ENCODE data around the gene MPV17. TPM values are rescaled to one million over a fixed set of nuclear protein-coding genes. Genes with fewer than 3 reads are reported as not detected.

MPV17 gene, protein sequence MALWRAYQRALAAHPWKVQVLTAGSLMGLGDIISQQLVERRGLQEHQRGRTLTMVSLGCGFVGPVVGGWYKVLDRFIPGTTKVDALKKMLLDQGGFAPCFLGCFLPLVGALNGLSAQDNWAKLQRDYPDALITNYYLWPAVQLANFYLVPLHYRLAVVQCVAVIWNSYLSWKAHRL
- total RNA-seq (2021) (51.5 to 60.4 TPM (median 59.3 TPM) in 3 replicates), Bru-seq, nascent RNA (percentile 72 among the genes with signal in this experiment)
- long read RNA-seq, experiment 1, transcript MPV17-203 (8 exons, 1,005 nt): major isoform, 38 of 71 reads
- long read RNA-seq, experiment 1, partial matches to known transcripts: 9 of 71 reads
- long read RNA-seq, experiment 1, other reads (novel, unspliced or antisense): 16 of 71 reads
- long read RNA-seq, experiment 2, transcript MPV17-203 (8 exons, 1,005 nt): minor isoform, 7 of 62 reads
- long read RNA-seq, experiment 2, transcript MPV17-201 (7 exons, 998 nt): major isoform, 16 of 62 reads
- long read RNA-seq, experiment 2, partial matches to known transcripts: 14 of 62 reads
- long read RNA-seq, experiment 2, other reads (novel, unspliced or antisense): 24 of 62 reads
- long read RNA-seq, experiment 3, transcript MPV17-201 (7 exons, 998 nt): minor isoform, 5 of 174 reads
- long read RNA-seq, experiment 3, transcript MPV17-211 (8 exons, 905 nt): minor isoform, 11 of 174 reads
- long read RNA-seq, experiment 3, transcript MPV17-203 (8 exons, 1,005 nt): major isoform, 124 of 174 reads
- long read RNA-seq, experiment 3, partial matches to known transcripts: 2 of 174 reads
- long read RNA-seq, experiment 3, other reads (novel, unspliced or antisense): 32 of 174 reads

DNA sequence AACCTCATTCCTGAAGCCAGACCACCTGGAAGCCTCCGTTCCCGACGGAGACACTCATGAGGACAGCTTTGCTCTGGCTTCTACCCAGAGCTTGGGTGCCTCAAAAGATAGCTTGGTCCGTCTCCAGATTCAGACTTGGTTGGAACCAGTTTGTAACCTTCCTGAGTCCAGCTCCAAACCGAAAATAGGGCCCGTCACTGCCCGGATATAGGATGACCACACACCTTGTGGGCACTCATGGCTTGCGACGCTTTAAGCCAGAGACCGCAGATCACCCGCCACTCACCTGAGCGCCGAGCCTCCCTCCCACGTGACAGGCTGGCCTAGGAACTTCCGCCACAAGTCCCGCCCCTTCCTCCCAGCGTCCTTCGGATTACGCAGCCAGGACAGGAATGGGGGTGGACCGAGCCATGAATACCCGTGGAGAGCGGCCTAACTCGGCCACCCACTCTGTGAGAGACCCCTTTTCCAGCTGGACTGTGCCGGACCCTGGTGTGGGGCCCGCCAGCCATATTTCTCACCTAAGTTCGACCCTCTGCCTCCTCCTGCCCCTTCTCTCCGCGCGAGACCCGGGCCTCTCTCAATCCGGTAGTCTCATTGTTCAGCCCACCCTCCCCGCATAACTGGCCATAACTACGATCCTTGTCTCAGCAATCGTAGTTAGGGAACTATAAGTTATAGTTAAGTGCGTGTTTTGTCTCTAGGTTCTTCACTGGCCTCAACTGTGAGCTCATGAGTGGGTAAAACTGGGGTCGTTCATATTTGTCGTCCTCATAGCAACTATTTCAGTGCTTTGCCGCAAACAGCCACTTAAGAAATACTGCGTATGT is at the start of gene MPV17:
Gene MPV17, minus strand, starts transcription at position 332 of the 830 bp plus-strand sequence. CDS start 580 bp downstream, outside the sequence.
- Mint-ChIP-seq H3K27ac (peak within 1 kb of the TSS; percentile 94), H3K9me3 (no peaks in the 10 kb centered on the region), H3K4me3 (peak within 1 kb of the TSS; percentile 99), H3K36me3 (peaks cover 20% of the 10 kb centered on the region), H3K27me3 (ENCODE audit: low read depth) (no peaks in the 10 kb centered on the region), H3K4me1 (peaks cover 11% of the 10 kb centered on the region)
- ChIA-PET CTCF (interaction anchor here (1.0 to 2.1 kb wide), 5 partner anchors 15 to 72 kb away, joined by 3 to 7 read pairs (median 4); partner anchors contain the start of gene UCN), POLR2A (interaction anchor here (0.5 to 1.3 kb wide), 6 partner anchors 11 to 102 kb away, joined by 3 to 4 read pairs (median 3); partner anchors contain the start of genes EIF2B4 and UCN)
- peak; percentile 91 for DNase-seq (ENCODE audit: low spot score)
- peak; percentile 89 for ATAC-seq
- TF ChIP-seq, protein P1, sequence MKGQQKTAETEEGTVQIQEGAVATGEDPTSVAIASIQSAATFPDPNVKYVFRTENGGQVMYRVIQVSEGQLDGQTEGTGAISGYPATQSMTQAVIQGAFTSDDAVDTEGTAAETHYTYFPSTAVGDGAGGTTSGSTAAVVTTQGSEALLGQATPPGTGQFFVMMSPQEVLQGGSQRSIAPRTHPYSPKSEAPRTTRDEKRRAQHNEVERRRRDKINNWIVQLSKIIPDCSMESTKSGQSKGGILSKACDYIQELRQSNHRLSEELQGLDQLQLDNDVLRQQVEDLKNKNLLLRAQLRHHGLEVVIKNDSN (CRISPR knock-in tag; IDR thresholded peaks at IDR 0.05): peak; percentile 97
- TF ChIP-seq, protein P2, sequence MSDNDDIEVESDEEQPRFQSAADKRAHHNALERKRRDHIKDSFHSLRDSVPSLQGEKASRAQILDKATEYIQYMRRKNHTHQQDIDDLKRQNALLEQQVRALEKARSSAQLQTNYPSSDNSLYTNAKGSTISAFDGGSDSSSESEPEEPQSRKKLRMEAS (CRISPR knock-in tag; IDR thresholded peaks at IDR 0.05): peak; percentile 66
- TF ChIP-seq NFATC4 (CRISPR knock-in tag; IDR thresholded peaks at IDR 0.05): peak; percentile 62
- peak; percentile 88 for TF ChIP-seq EMX1 (CRISPR knock-in tag; IDR thresholded peaks at IDR 0.05)
- TF ChIP-seq, protein P3, sequence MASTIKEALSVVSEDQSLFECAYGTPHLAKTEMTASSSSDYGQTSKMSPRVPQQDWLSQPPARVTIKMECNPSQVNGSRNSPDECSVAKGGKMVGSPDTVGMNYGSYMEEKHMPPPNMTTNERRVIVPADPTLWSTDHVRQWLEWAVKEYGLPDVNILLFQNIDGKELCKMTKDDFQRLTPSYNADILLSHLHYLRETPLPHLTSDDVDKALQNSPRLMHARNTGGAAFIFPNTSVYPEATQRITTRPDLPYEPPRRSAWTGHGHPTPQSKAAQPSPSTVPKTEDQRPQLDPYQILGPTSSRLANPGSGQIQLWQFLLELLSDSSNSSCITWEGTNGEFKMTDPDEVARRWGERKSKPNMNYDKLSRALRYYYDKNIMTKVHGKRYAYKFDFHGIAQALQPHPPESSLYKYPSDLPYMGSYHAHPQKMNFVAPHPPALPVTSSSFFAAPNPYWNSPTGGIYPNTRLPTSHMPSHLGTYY (CRISPR knock-in tag; IDR thresholded peaks at IDR 0.05): peak; percentile 31; the same call in 1 of the 2 replicates
- TF ChIP-seq SP1 (CRISPR knock-in tag; conservative IDR thresholded peaks at IDR 0.05): peak; percentile 99
- TF ChIP-seq CREM (CRISPR knock-in tag; IDR thresholded peaks at IDR 0.05): no peak
- no peak for TF ChIP-seq CBFB (CRISPR knock-in tag; IDR thresholded peaks at IDR 0.05; ENCODE audit: low read depth)
- peak; percentile 81 for TF ChIP-seq ZNF416 (CRISPR knock-in tag; IDR thresholded peaks at IDR 0.05)
- TF ChIP-seq, protein P4, sequence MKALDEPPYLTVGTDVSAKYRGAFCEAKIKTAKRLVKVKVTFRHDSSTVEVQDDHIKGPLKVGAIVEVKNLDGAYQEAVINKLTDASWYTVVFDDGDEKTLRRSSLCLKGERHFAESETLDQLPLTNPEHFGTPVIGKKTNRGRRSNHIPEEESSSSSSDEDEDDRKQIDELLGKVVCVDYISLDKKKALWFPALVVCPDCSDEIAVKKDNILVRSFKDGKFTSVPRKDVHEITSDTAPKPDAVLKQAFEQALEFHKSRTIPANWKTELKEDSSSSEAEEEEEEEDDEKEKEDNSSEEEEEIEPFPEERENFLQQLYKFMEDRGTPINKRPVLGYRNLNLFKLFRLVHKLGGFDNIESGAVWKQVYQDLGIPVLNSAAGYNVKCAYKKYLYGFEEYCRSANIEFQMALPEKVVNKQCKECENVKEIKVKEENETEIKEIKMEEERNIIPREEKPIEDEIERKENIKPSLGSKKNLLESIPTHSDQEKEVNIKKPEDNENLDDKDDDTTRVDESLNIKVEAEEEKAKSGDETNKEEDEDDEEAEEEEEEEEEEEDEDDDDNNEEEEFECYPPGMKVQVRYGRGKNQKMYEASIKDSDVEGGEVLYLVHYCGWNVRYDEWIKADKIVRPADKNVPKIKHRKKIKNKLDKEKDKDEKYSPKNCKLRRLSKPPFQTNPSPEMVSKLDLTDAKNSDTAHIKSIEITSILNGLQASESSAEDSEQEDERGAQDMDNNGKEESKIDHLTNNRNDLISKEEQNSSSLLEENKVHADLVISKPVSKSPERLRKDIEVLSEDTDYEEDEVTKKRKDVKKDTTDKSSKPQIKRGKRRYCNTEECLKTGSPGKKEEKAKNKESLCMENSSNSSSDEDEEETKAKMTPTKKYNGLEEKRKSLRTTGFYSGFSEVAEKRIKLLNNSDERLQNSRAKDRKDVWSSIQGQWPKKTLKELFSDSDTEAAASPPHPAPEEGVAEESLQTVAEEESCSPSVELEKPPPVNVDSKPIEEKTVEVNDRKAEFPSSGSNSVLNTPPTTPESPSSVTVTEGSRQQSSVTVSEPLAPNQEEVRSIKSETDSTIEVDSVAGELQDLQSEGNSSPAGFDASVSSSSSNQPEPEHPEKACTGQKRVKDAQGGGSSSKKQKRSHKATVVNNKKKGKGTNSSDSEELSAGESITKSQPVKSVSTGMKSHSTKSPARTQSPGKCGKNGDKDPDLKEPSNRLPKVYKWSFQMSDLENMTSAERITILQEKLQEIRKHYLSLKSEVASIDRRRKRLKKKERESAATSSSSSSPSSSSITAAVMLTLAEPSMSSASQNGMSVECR (CRISPR knock-in tag; IDR thresholded peaks at IDR 0.05; ENCODE audit: borderline replicate concordance): no peak
- TF ChIP-seq, protein P5, sequence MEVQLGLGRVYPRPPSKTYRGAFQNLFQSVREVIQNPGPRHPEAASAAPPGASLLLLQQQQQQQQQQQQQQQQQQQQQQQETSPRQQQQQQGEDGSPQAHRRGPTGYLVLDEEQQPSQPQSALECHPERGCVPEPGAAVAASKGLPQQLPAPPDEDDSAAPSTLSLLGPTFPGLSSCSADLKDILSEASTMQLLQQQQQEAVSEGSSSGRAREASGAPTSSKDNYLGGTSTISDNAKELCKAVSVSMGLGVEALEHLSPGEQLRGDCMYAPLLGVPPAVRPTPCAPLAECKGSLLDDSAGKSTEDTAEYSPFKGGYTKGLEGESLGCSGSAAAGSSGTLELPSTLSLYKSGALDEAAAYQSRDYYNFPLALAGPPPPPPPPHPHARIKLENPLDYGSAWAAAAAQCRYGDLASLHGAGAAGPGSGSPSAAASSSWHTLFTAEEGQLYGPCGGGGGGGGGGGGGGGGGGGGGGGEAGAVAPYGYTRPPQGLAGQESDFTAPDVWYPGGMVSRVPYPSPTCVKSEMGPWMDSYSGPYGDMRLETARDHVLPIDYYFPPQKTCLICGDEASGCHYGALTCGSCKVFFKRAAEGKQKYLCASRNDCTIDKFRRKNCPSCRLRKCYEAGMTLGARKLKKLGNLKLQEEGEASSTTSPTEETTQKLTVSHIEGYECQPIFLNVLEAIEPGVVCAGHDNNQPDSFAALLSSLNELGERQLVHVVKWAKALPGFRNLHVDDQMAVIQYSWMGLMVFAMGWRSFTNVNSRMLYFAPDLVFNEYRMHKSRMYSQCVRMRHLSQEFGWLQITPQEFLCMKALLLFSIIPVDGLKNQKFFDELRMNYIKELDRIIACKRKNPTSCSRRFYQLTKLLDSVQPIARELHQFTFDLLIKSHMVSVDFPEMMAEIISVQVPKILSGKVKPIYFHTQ (CRISPR knock-in tag; IDR thresholded peaks at IDR 0.05): 0 out of 2 replicates have a peak, but pooled peaks have one; percentile 52
- TF ChIP-seq CREB1 (CRISPR knock-in tag; IDR thresholded peaks at IDR 0.05): peak; percentile 6; the same call in 1 of the 2 replicates
- 0 out of 2 replicates have a peak, but pooled peaks have one; percentile 17 for TF ChIP-seq NFYB (CRISPR knock-in tag; conservative IDR thresholded peaks at IDR 0.05; ENCODE audit: low read depth)
- TF ChIP-seq, protein P6, sequence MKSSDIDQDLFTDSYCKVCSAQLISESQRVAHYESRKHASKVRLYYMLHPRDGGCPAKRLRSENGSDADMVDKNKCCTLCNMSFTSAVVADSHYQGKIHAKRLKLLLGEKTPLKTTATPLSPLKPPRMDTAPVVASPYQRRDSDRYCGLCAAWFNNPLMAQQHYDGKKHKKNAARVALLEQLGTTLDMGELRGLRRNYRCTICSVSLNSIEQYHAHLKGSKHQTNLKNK (CRISPR knock-in tag; IDR thresholded peaks at IDR 0.05): peak; percentile 78
- TF ChIP-seq ZNF671 (CRISPR knock-in tag; IDR thresholded peaks at IDR 0.05): peak; percentile 48; the same call in 1 of the 2 replicates
- peak; percentile 66; the same call in 1 of the 2 replicates for TF ChIP-seq PRRX2 (CRISPR knock-in tag; IDR thresholded peaks at IDR 0.05)
- TF ChIP-seq MYBL2 (CRISPR knock-in tag; IDR thresholded peaks at IDR 0.05): peak; percentile 45; the same call in 1 of the 2 replicates
- TF ChIP-seq, protein P7, sequence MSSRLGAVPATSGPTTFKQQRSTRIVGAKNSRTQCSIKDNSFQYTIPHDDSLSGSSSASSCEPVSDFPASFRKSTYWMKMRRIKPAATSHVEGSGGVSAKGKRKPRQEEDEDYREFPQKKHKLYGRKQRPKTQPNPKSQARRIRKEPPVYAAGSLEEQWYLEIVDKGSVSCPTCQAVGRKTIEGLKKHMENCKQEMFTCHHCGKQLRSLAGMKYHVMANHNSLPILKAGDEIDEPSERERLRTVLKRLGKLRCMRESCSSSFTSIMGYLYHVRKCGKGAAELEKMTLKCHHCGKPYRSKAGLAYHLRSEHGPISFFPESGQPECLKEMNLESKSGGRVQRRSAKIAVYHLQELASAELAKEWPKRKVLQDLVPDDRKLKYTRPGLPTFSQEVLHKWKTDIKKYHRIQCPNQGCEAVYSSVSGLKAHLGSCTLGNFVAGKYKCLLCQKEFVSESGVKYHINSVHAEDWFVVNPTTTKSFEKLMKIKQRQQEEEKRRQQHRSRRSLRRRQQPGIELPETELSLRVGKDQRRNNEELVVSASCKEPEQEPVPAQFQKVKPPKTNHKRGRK (CRISPR knock-in tag; IDR thresholded peaks at IDR 0.05; ENCODE audit: borderline replicate concordance): no peak
- TF ChIP-seq, protein P8, sequence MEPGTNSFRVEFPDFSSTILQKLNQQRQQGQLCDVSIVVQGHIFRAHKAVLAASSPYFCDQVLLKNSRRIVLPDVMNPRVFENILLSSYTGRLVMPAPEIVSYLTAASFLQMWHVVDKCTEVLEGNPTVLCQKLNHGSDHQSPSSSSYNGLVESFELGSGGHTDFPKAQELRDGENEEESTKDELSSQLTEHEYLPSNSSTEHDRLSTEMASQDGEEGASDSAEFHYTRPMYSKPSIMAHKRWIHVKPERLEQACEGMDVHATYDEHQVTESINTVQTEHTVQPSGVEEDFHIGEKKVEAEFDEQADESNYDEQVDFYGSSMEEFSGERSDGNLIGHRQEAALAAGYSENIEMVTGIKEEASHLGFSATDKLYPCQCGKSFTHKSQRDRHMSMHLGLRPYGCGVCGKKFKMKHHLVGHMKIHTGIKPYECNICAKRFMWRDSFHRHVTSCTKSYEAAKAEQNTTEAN (CRISPR knock-in tag; IDR thresholded peaks at IDR 0.05): peak; percentile 49; the same call in 1 of the 2 replicates
